ENCODE results near the gene RANBP3.
"Not testable (repeated sequence)": the region's sequence is repeated elsewhere in the genome, so short reads cannot be mapped to it uniquely, and the experiment has no call there.

Gene RANBP3

GRCh38 chr19:5977785-5978605, at the start of gene RANBP3:
TSS of gene RANBP3 (minus strand) at chr19:5978140. CDS start at chr19:5978082, 58 bp downstream.
- DNase-seq (ENCODE audit: low read depth) = peak; percentile 99

GRCh38 chr19:6026390-6027227, 48.7 kb upstream of the RANBP3 start:
- DNase-seq (ENCODE audit: low read depth) = no peak

GRCh38 chr19:6024756-6025155, 46.8 kb upstream of the RANBP3 start:
- DNase-seq (ENCODE audit: low read depth) = not testable (repeated sequence)

GRCh38 chr19:6023936-6024335, 46.0 kb upstream of the RANBP3 start:
- no peak for DNase-seq (ENCODE audit: low read depth)

GRCh38 chr19:6023085-6023682, 45.2 kb upstream of the RANBP3 start:
- DNase-seq (ENCODE audit: low read depth) = no peak

GRCh38 chr19:6022570-6023064, 44.7 kb upstream of the RANBP3 start:
- no peak for DNase-seq (ENCODE audit: low read depth)

- peak; percentile 66 for DNase-seq (ENCODE audit: low read depth)
Measured at GRCh38 chr19:6021878-6022569, 44.1 kb upstream of the RANBP3 start.

GRCh38 chr19:6020972-6021805, 43.2 kb upstream of the RANBP3 start:
- no peak for DNase-seq (ENCODE audit: low read depth)

GRCh38 chr19:6020166-6020882, 42.4 kb upstream of the RANBP3 start:
- no peak for DNase-seq (ENCODE audit: low read depth)

GRCh38 chr19:6018786-6019185, 40.8 kb upstream of the RANBP3 start:
- no peak for DNase-seq (ENCODE audit: low read depth)

- DNase-seq (ENCODE audit: low read depth) = no peak
Measured at GRCh38 chr19:6017576-6017975, 39.6 kb upstream of the RANBP3 start.

GRCh38 chr19:6015841-6016545, 38.1 kb upstream of the RANBP3 start:
- no peak for DNase-seq (ENCODE audit: low read depth)

GRCh38 chr19:6014551-6015135, 36.7 kb upstream of the RANBP3 start:
- no peak for DNase-seq (ENCODE audit: low read depth)

GRCh38 chr19:6012426-6013170, 34.7 kb upstream of the RANBP3 start:
- no peak for DNase-seq (ENCODE audit: low read depth)

GRCh38 chr19:6011794-6012193, 33.9 kb upstream of the RANBP3 start:
- DNase-seq (ENCODE audit: low read depth) = no peak

- DNase-seq (ENCODE audit: low read depth) = no peak
Measured at GRCh38 chr19:6011206-6011605, 33.3 kb upstream of the RANBP3 start.

GRCh38 chr19:6010107-6010506, 32.2 kb upstream of the RANBP3 start:
- DNase-seq (ENCODE audit: low read depth) = no peak

GRCh38 chr19:6007866-6008265, 29.9 kb upstream of the RANBP3 start:
- DNase-seq (ENCODE audit: low read depth) = no peak

GRCh38 chr19:6006896-6007295, 29.0 kb upstream of the RANBP3 start:
- DNase-seq (ENCODE audit: low read depth) = no peak
